Epithelial cell of esophagus (primary cell): ENCODE measurements around the gene MACROD2.

Source experiments
- DNase-seq: peaks from one replicate; pipeline ENCODE4 v3.0.0; 2010; ENCODE audit warnings: low read depth
- H3K4me3 ChIP-seq: 2 replicates; pipeline ENCODE4 v1.5.1; 2011; ENCODE audit warnings: mild to moderate bottlenecking, low read length, control low read depth
- CTCF ChIP-seq: IDR thresholded peaks from 2 replicates; pipeline ENCODE4 v1.5.1; 2011; ENCODE audit warnings: low read depth, mild to moderate bottlenecking, low read length, control low read depth, inconsistent platforms; ENCODE audit not compliant: insufficient read depth; ENCODE audit errors: missing control alignments

The MACROD2 gene

GRCh38 chr20:14055127-14055742, 59.9 kb downstream of the MACROD2 start:
- H3K4me3 ChIP-seq: no peak overlapping the region
- DNase-seq: peak; percentile 76
- peak; percentile 49 for TF ChIP-seq CTCF

GRCh38 chr20:14062171-14062570, 66.9 kb downstream of the MACROD2 start:
- H3K4me3 ChIP-seq: no peak overlapping the region
- TF ChIP-seq CTCF: no peak
- no peak for DNase-seq

GRCh38 chr20:14062786-14063185, 67.5 kb downstream of the MACROD2 start:
- TF ChIP-seq CTCF: no peak
- H3K4me3 ChIP-seq: no peak overlapping the region
- peak; percentile 8 for DNase-seq

DNA sequence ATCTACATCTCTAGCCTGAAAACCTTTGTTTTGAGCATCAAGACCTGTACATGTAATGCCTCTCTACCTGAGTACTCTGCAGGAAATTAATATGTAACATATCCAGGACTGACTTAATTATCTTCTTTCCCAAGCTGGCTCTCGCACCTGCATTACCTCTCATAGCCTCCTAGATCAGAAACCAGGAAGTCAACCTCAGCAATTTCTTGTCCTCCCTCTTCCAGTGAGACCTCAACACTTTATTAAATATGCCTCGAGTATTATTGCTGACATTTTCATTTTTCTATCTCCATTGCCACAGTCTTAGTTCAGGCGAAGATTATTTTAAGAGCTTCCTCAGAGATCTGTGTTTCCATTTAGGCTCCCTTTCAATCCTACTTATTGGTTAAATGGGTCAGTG, 69.0 kb downstream of the MACROD2 start:
- no peak for DNase-seq
- TF ChIP-seq CTCF: no peak
- no peak overlapping the region for H3K4me3 ChIP-seq

DNA sequence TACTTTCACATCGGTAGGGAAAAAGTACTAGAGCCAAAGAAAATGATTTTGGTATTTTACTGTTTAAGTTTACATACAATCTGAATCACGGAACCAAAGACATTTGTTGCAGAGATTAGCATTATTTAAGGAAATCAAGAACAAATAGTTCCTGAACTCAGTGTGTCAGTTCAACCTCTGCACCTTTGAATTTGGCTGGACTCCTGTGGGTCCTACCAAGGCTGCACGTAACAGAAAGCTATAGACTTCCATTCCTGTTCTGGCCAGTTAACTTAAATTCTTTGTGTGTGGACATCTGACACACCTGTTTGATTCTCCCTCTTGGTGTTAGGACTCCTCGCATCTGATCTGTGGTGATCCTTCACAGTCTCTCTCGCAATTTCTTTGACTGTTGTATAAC, 69.6 kb downstream of the MACROD2 start:
- DNase-seq: no peak
- TF ChIP-seq CTCF: no peak
- H3K4me3 ChIP-seq: no peak overlapping the region

- TF ChIP-seq CTCF: no peak
- no peak overlapping the region for H3K4me3 ChIP-seq
Measured at GRCh38 chr20:14065774-14066173, 70.5 kb downstream of the MACROD2 start.

DNA sequence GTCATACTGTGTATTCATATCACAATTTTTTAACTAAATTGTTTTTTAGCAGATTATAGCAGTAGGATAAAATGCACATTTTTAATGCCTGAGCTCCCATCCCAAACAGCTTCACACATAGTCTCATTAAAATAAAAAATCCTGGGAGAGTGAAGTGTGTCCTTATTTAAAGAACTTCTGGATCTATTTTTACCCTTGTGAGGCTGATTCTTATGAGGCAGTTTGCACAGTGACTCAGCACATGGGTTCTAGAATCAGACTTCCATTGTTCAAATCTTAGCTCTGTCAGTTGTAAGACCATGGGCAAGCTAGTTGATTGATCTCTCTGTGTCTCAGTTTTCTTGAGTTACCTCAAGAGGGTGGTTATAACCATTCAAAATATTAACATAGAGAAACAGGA, 72.3 kb downstream of the MACROD2 start:
- DNase-seq: peak; percentile 4
- no peak for TF ChIP-seq CTCF
- H3K4me3 ChIP-seq: no peak overlapping the region

More at GRCh38 chr20:14065774-14066173, 70.5 kb downstream of the MACROD2 start:
- DNase-seq: no peak
